ENCODE measurements around the gene PIEZO1.

GRCh38 chr16:88777471-88778270, 7.3 kb downstream of the PIEZO1 start:
- TF ChIP-seq CTCF (IDR thresholded peaks at IDR 0.05) = no peak
- TF ChIP-seq POLR2A (IDR thresholded peaks at IDR 0.05) = no peak
